H4 (cell line): Measurements from ENCODE around the gene DOP1B. TPM values are rescaled to one million over a fixed set of nuclear protein-coding genes. Genes with fewer than 3 reads are reported as not detected.
"Not testable (repeated sequence)": the region's sequence is repeated elsewhere in the genome, so short reads cannot be mapped to it uniquely, and the experiment has no call there.

Experiments
- DNase-seq: peaks from one replicate; pipeline ENCODE4 v3.0.0-alpha.2; 2015; ENCODE audit warnings: low spot score
- total RNA-seq: library from RNA; depleted of rRNA; stranded (reverse); fragments of >200 nt; shearing (Covaris generic); gene quantifications from 2 replicates; pipeline ENCODE4 v1.2.3, GENCODE V29; 2014

Gene DOP1B
- total RNA-seq, 1 experiment from 2014 or later: 1.5 TPM

- no peak for DNase-seq
These were observed 14.2 kb downstream of the DOP1B start for GRCh38 chr21:36170823-36171222.

GRCh38 chr21:36171336-36171735, 14.7 kb downstream of the DOP1B start:
- no peak for DNase-seq

GRCh38 chr21:36171741-36172331, 15.2 kb downstream of the DOP1B start:
- DNase-seq: no peak

GRCh38 chr21:36174780-36175179, 18.2 kb downstream of the DOP1B start:
- DNase-seq: no peak

- no peak for DNase-seq
These were observed 19.3 kb downstream of the DOP1B start for GRCh38 chr21:36175771-36176565.

- DNase-seq: no peak
These were observed 21.7 kb downstream of the DOP1B start for GRCh38 chr21:36178349-36178748.

- no peak for DNase-seq
These were observed 22.5 kb downstream of the DOP1B start for GRCh38 chr21:36179145-36179544.

- no peak for DNase-seq
These were observed 24.3 kb downstream of the DOP1B start for GRCh38 chr21:36180963-36181362.

GRCh38 chr21:36183144-36183795, 26.6 kb downstream of the DOP1B start:
- no peak for DNase-seq

- DNase-seq: no peak
These were observed 27.9 kb downstream of the DOP1B start for GRCh38 chr21:36184545-36184944.

GRCh38 chr21:36185523-36185922, 28.9 kb downstream of the DOP1B start:
- DNase-seq: no peak

GRCh38 chr21:36186081-36186480, 29.5 kb downstream of the DOP1B start:
- DNase-seq: no peak

GRCh38 chr21:36186506-36187399, 30.1 kb downstream of the DOP1B start:
- DNase-seq: no peak

GRCh38 chr21:36188081-36188681, 31.6 kb downstream of the DOP1B start:
- no peak for DNase-seq

GRCh38 chr21:36188937-36189336, 32.3 kb downstream of the DOP1B start:
- DNase-seq: no peak

- DNase-seq: no peak
These were observed 34.1 kb downstream of the DOP1B start for GRCh38 chr21:36190736-36191135.

GRCh38 chr21:36193200-36193599, 36.6 kb downstream of the DOP1B start:
- DNase-seq: no peak

GRCh38 chr21:36194024-36194423, 37.4 kb downstream of the DOP1B start:
- no peak for DNase-seq

- DNase-seq: no peak
These were observed 39.0 kb downstream of the DOP1B start for GRCh38 chr21:36195613-36196012.

GRCh38 chr21:36199021-36199420, 42.4 kb downstream of the DOP1B start:
- no peak for DNase-seq

GRCh38 chr21:36199575-36199974, 43.0 kb downstream of the DOP1B start:
- DNase-seq: not testable (repeated sequence)
